Measurements from ENCODE around the gene B4GALT5.
"Not testable (repeated sequence)": the region's sequence is repeated elsewhere in the genome, so short reads cannot be mapped to it uniquely, and the experiment has no call there.

B4GALT5 gene

DNA sequence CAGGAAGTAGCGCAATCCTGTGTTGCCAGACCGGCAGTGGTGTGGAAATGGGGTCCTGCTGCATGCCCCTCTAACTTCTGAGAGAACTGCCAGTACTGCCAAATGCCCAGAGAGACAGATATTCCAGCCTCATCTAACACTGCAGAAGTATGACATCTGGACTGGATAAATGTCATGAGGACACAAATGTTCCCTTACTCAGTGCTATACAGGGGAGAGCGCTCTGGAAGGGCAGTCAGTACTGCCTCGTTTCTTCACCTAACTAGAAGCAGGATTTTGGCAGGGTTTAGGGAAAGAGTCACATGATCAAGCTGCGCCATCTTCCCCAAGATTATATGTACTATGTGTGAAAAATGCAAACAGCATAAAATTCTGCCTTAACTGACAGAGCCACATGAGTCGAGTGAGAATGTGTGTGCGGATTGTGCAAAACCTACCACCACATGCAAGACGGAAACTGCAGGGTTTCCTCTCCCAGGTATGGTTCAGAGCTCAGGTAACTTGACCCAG lies 59.7 kb downstream of the B4GALT5 start:
- DNase-seq: no peak

DNA sequence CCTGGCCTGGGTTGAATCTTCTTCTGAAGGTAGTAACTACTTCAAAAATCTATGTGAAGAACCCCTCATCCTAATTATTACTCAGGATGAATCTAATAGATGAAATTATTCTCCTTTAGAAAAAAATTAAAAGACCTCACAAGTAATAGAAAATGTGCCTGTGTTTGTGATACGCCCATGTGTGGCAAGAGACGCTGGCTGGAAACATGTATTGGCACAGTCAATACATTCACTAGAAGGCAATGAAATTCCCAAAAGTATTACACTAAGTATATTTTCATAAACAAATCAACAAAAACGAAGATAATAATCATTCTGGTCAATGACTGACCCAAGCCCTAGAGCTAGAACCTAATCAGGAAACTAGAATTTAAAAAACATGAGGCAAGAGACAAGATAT lies 64.0 kb downstream of the B4GALT5 start:
- DNase-seq: no peak

DNA sequence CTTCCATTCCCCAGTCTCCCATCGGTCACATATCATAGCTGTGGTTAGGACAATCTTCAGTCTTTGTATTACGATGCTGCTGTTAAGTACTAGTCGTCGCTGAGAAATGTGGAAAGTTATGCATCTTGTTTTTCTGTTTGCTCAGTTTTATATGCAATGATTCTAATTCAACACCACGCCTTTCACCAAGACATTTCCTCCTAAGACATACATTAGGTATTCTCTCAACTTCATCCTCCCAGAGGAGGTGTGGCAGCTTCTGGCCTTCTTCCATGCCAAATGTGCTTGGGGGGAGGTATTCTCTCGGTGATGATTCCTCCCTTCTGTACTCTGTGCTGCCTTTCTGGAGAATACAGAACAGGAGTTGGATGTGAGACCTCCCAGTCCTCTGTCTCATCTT lies 66.1 kb downstream of the B4GALT5 start:
- no peak for DNase-seq

DNA sequence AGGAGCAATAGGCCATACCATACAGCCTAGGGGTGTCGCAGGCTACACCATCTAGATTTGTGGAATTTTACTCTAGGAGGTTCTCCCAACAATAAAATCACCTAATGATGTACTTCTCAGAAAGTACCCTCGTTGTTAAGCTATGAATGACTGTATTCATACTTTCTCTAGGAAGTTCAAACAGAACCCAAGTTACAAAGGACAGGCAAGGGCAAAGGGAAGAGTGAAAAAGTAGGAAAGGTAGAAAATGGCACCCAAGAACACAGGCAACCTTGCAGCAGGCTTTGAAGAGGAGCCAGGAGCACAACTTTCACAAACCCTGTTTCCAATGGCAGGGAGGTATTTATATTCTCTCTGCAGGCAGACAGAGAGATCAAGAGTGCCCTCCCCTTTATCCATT lies 67.2 kb downstream of the B4GALT5 start:
- DNase-seq: no peak

DNA sequence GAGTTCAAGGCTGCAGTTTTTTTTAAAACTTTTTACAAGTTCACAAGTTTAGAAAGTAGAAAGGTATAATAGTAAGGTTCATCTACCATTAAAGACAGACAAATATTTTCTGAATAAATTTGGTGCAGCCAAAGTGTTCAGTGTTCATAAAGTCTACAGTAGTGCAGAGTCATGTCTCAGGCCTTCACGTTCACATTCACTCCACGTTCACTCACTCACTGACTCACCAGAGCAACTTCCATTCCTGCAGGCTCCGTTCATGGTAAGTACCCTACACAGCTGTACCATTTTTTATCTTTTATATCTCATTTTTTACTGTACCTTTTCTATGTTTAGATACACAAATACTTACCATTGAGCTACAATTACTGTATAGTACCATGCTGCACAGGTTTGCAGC lies 67.6 kb downstream of the B4GALT5 start:
- DNase-seq: no peak

DNA sequence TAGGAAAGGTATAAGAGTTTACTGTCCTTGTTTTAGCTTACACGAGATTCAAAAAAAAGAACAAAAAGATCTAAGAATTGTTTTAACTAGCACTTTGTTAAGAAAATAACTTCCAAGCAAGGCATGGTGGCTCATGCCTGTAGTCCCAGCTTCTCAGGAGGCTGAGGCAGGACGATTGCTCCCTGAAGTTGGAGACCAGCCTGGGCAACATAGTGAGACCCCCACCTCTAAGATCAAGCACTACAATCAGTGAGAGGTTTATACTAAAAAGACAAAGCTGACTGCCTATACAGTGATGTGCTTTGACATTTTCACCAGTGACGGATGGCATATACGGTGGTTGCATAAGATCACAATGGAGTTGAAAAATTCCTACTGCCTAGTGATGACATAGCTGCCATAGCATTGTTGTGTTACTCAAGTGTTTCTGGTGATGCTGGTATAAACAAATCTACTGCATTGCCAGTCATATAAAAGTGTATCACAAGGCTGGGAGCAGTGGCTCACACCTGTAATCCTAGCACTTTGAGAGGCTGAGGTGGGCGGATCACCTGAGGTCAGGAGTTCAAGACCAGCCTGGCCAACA lies 68.6 kb downstream of the B4GALT5 start:
- no peak for DNase-seq

DNA sequence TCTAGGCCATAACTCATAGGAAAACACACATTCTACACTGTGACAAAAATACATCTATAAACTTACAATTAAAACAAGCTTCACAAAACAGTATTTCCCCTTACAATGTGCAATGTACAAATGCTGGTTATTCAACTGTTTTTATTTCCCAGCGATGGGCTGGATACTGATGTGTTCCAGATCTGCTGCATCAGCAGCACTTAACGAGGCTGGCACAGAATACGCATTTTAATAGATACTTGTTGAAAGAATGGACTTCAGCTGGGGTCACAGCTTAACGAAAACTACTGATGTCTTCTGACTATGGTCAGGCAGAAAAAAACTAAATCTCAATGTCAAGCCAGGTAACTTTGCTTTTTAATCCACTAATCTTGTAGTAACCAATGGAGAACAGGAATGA lies 70.9 kb downstream of the B4GALT5 start:
- no peak for DNase-seq

DNA sequence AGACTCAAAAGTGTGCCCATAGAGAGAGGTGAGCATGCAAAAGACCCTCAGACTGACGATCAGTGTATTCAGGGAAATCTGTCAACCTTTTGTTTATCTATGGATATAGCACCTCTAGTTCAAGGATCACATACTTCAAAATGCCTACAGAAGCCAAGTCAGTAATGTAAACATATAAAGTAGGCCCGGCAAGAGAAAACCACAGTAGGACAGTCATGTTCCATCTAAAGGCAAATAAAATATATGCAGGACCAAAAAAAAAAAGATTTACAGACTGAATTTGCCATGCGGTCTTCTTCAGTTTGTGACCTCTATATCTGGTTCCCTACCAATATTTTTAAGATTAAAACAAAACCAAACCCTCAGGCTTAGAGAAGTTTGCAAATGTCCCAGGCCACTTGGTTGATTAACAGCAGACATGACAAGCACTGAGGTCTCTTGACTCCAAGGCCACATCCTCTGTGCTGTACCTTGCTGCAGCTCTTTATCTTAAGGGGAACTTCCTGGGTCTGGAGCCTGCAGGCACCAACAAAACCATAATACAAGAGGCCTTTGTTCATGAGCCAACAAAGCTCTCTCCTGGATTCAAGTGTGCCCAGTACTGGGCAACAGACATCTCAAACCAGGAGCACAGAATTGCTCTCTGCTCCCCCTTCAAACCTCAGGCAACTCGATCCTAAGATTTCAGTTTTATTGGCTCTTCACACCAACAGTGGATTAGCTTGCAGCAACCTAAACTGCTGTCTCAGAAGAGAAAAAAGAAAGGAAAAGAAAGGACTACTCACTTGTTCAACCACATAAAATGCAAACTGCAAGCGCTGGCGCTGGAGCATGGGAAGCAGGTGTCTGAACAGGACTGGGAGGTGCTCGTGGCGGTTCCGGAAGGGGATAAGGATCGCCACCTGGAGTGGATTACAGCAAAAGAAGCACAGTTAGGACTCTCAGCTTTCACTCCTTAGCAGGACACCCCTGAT lies 71.7 kb downstream of the B4GALT5 start:
- no peak for DNase-seq

DNA sequence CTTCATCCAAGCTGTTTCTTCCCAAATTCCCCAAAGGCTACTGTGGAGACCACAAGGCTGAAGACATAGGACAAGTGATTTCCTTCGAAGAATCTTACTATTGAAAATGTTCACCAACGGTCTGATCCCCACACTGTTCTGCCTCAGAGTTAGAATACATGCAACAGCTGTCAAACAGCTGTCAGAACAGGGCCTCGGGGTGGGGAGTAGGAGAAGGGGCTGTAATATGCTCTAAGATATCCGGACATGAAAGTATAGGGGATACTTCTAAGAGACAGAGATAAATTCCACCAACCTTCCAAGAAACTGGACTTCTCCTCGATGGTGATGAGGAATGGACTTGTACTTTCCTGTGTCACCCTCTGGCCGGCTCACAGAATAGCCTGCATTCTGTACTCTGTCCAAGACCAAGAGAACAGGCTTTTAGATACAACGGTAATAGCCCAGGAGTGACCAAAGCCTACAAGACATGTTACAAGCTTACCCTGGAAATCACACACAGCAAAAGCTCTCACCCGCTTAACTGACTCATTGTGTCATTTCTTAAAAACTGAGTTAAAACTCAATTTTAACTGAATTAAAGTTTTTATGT lies 76.5 kb downstream of the B4GALT5 start:
- no peak for DNase-seq

DNA sequence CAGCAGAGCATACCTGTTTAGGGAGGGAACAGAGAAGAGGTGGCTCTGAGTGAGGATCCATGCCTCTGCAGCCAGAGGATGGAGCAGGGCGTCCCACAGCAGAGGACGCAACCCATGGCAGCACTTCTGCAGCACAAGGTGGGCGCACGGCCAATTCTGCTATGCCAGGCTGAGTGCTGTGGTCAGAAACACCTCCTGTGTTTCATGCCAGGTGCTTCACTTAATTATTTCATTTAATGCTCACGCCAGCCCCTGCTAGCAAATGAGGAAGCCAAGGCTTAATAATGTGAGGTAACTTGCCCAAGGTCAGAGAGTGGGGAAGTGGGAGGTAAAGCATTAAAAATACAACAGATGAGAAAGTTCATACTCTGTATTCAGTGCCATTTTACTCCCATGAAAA lies 77.2 kb downstream of the B4GALT5 start:
- DNase-seq: no peak

DNA sequence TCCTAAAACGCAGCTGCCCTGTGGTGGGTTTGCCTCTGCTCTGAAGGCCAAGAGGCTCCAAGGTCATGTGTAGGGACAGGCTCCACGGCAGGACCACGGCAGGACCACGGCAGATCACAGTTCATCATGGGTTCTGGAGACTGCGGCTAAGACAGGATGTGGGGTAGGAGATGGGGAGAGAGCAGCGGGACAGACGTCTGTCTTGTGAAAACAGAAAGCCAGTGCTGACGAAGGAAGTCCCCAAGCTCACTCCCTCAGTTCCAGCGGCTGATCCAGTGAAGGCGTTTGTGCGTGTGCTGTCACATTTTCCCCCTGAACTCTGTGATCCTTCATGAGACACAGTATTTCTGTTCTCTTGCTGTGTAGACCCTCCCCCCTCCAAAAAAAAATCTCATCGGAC lies 77.8 kb downstream of the B4GALT5 start:
- no peak for DNase-seq

DNA sequence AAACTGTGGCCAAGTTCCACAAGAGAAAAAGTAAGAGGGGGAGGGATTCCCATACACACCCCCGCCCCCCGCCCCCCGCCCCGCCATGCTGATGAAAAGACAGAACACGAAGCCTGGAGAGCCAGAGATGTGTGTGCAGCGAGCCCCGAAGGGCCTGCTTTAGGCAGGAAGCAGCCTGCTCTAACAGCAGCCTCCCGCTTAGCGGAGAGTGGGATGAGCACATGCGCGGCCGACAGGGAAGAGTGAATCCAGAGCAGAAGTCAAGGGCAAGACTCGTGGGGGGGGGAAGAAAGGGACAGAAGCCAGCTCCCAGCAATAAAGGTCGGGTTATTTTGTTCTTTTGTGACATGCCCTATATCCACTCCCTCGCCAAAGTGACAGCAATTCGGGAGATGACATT lies 78.5 kb downstream of the B4GALT5 start:
- no peak for DNase-seq

DNA sequence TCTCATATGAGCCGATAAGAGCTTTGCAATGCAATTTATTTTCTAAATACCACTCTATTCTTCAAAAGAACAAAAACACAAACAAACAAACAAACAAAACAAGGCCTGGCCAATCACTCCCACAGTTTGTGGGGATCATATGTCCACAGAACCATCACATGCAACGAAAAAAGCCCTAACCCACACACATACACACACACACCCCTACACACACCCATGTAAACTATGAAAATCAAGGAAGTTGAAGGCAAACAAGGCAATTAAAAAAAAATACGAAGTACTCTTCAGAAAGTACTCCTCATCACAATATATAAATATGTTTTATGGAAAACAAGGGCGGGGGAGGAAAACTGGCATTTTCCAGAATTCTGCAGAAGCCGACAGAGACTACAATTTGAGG lies 79.6 kb downstream of the B4GALT5 start:
- no peak for DNase-seq

DNA sequence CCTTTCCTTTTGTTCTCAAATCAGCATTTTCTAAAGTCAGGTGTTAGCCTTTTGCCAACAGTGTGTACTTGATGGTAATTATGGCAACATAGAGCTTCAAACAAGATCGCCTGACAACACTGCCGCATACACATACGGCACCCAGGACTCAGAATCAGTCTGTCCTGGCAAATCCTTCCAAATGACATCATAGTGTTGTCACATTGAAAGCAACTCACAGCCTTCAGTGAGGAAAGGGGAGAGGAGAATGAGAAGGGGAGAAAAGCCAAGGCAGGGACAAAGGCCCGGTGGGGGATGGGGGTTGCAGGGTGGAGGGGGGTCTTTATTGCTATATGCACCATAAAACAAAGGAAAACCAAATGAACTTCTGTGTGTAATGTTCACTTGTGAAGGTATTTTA lies 80.0 kb downstream of the B4GALT5 start:
- no peak for DNase-seq

DNA sequence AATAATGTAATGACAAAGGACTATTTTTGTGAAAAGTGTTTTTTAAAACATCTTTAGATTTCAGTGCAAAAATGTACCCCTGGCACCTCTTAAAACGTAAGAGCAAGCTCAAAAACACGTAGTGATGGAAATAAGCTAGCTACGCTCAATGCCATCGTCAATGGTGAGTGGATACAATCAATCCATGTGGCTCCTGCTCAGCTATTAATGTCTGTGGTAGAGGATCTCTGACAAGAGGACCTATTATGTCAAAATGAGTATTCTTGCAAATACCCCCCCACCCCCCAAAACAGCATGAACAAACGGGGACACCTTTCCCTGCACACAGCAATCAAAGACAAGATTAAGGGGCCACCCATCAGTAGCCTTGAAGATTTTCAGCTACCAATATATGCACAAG lies 80.7 kb downstream of the B4GALT5 start:
- no peak for DNase-seq

DNA sequence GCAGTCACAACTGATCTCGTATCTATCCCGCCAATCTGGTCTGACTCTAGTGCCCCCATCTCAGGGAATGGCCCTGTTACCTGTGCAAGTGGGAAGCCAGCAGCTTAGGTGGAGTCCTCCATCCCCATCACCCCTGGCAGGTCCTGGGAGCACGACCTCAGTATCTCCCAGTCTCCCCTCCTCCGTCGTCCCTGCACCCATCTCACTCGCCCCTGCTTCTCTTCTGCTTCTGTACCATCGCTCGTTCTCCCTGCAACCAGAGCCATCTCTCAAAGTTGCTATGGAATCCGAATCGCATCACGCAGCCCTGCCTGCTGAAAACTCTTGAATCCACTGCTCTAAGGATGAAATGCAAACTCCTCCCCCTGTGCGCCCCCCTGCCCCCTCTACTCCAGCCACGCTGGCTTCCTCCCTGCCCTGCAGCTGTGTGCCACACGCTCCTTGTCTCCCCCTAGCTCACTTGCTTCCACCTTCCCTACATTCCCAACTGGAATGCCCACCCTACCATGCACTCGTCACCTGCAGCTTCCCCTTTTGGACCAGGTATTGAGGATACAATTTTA lies 81.7 kb downstream of the B4GALT5 start:
- no peak for DNase-seq

DNA sequence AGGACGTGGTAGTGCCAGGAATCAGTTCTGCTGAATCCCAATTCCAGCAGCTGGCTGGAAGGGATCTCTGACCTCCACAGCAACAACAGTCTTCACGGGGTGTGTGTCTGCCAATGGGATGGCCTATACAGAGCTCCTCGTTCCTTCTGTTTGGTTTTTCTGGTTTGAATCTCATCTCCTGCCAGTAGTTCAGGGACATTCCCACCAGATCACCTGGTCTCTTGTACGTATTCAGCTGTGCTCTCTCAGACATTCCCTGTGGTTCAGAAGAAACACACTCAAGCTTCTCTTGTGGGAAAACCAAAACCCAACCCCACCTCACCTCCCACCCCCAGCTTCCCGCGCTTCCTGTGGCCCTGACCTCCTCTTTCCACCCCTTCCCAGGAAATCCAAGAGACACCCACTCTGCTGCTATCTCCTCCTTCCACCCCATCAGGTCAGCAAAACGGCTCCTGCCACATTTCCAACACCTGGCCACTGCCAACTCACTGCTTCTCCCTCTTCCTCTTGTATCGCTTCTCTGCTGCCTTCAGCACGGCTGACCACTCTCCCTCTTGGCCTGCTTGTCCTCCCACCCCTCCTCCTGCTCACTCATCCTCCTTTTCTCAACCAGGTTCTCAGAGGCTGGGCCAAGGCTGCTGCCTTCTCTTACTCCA lies 82.5 kb downstream of the B4GALT5 start:
- DNase-seq: no peak

DNA sequence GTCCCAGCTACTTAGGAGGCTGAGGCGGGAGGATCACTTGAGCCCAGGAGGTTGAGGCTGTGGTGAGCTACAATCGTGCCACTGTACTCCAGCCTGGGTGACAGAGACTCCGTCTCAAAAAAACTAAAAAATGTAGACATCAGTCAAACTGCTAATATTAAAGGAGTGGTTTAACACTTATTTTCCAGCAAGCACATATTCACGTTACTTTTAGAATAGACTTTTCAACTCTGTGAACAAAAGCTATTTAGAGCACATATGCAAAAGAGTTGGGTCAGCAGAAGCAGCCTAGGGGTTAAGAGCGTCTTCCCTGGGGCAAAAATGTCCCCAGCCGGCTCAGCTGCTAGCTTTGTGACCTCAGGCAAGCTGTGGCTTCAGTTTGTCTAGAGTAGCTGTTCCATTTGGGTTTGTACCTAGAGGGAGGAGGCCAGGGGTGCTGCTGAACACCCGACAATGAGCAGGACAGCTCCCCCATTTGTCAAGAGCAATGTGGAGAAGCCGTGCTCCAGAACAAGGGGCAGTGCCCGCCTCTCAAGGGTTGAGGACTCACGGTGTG lies 83.2 kb downstream of the B4GALT5 start:
- no peak for DNase-seq

DNA sequence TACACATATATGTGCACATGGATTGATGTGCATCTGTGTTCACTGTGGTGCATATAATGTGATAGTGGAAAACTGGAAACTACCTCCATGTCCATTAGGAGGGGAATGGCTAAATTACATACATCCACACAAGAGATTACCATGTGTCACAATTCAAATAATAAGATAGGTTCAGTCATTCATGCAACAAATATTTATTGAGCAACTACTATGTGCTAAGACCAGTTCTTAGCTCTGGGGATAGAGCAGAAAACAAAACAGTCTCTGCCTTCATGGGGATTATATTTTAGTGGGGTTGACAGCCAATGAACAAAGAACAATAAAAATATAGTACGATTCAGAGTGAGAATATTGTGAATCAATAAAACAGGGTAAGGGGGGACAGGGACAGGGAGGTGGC lies 84.1 kb downstream of the B4GALT5 start:
- DNase-seq: no peak

DNA sequence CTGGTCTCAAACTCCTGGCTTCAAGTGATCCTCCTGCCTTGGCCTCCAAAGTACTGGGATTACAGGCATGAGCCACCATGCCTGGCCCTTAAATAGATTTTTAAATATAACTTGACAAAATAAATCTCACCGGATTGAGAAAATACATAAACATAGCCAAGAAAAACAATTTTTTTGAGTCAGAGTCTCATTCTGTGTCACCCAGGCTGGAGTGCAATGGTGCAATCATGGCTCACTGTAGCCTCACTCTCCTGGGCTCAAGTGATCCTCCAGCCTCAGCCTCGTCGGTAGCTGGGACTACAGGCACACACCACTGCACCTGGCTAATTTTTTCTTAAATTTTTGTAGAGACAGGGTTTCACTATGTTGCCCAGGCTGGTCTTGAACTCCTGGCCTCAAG lies 85.4 kb downstream of the B4GALT5 start:
- DNase-seq: not testable (repeated sequence)

DNA sequence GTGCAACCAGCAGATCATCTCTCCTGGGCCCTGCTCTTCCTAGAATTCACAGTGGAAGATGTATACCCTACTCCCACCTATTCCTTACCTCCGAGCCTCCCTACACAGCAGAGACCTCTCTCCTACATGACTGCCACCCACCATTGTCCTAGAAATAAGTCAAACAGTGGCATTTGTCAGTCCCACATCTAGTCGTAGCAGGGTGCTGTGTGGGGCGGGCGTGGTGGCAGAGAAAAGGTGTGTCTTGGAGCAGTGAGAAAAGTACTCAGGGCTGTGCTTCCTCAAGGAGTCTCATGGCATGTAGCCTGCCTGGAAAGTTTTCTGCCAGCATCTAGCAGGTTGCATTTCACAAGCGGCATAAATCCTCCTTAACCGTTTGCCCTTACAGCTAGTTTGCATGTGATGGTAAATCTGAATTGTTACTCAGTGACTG lies 86.3 kb downstream of the B4GALT5 start:
- DNase-seq: no peak

DNA sequence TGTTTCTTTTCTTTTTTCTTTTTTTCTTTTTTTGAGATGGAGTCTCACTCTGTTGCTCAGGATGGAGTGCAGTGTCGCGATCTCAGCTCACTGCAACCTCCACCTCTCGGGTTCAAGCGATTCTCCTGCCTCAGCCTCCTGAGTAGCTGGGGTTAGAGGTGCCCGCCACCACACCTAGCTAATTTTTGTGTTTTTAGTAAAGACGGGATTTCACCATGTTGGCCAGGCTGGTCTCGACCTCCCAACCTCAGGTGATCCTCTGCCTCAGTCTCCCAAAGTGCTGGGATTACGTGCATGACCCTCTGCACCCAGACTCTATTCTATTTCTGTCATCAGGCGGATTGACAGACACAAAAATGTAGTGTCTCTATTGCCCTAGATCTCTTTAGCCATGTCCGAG lies 88.7 kb downstream of the B4GALT5 start:
- not testable (repeated sequence) for DNase-seq

DNA sequence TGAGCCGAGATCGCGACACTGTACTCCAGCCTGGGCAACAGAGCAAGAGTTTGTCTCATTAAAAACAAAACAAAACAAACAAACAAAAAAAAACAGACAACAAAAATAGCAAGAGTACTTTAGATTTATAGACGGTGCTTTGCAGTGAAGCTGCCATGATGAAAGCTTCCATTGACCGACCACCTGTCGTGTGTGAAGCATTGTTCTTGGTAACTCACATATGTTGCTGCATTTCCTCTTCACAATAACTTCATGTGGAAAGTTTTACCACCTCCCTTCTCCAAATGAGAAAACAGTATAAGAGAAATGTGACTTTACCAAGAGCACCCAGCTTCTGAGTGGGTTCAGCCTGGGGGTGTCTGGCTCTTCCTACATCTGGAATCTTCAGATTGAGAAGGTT lies 89.4 kb downstream of the B4GALT5 start:
- DNase-seq: no peak
